Right lobe of liver (tissue), 6 donors: Measurements from ENCODE around the gene TMEM18. TPM values are rescaled to one million over a fixed set of nuclear protein-coding genes. Genes with fewer than 3 reads are reported as not detected.

Experiments used
- ATAC-seq, 4 donors: fragments of 200-7000 bp; cut with Tn5 transposase; one replicate each; pipeline ENCODE4 v1.9.1; 2020; ENCODE audit warnings: mild to moderate bottlenecking in 4 of 4, moderate library complexity in 4 of 4
- DNase-seq, 3 donors: peaks; one replicate each; pipeline ENCODE4 v3.0.0-alpha.2; 2020
- H3K27ac ChIP-seq, 3 donors: fragments of 200-600 bp; one replicate each; pipeline ENCODE4 v1.8.0; 2022
- H3K27me3 ChIP-seq, 2 donors: fragments of 200-600 bp; one replicate each; pipeline ENCODE4 v1.8.0; 2022
- H3K36me3 ChIP-seq, 4 donors: fragments of 200-600 bp; sonication (generic) in 1 of 4; one replicate each; pipeline versions ENCODE4 v1.5.1 to v1.8.0; 2017 to 2022; ENCODE audit warnings: control low read depth in 1 of 4
- H3K4me1 ChIP-seq, 4 donors: fragments of 200-600 bp; sonication (generic) in 1 of 4; one replicate each; pipeline versions ENCODE4 v1.5.1 to v1.8.0; 2017 to 2022; ENCODE audit warnings: control low read depth in 1 of 4
- H3K4me3 ChIP-seq, 3 donors: fragments of 200-600 bp; one replicate each; pipeline ENCODE4 v1.8.0; 2022
- H3K9me3 ChIP-seq, 4 donors: fragments of 200-600 bp; sonication (generic) in 1 of 4; one replicate each; pipeline versions ENCODE4 v1.5.1 to v1.8.0; 2017 to 2022; ENCODE audit warnings: control low read depth in 1 of 4
- CTCF ChIP-seq, 4 donors: fragments of 200-600 bp in 3 of 4; fragments of 450-650 bp in 1 of 4; IDR thresholded peaks; one replicate each; pipeline versions ENCODE4 v1.5.1 to v1.8.0; 2016 to 2022; ENCODE audit warnings: antibody characterized with exemption in 4 of 4, mild to moderate bottlenecking in 2 of 4
- POLR2A ChIP-seq: fragments of 450-650 bp; IDR thresholded peaks from one replicate; pipeline ENCODE4 v1.6.1; 2017; ENCODE audit warnings: antibody characterized with exemption, mild to moderate bottlenecking
- WGBS: methylation state at CpG from one replicate; pipeline ENCODE4 v1.1.6; 2018; ENCODE audit warnings: low coverage, low lambda C conversion rate; ENCODE audit not compliant: insufficient coverage; ENCODE audit errors: missing lambda C conversion rate; 5-methylcytosine and 5-hydroxymethylcytosine counted together
- intact Hi-C, 2 donors: fragments of 100-400 bp; cut with DNase I; formaldehyde crosslinking; loops; one replicate each; pipeline versions ENCODE4 v1.11.2 to v1.14.1; 2022
- total RNA-seq, 6 experiments: library from RNA; depleted of rRNA in 2 of 6; stranded (reverse); fragments of >200 nt in 2 of 6; fragmentation: NEBNext Ultra II Directional in 3 of 6; extraction: Animal tissue kit (Norgen Biotek cat#: 25700) in 3 of 6; gene quantifications; one replicate each; pipeline versions ENCODE4 v1.1.0 to v1.2.4, GENCODE V29; 2016 to 2023
- donor health status: DM: no; HTN: yes; CAD: no.
- donor health status: DM: no; HTN: no; CAD: no.
- donor health status: DM: no; HTN: no; CAD: no.
- donor health status: DM: no; HTN: yes; CAD: no.
- donor health status: DM: no; HTN: yes; CAD: no.

The TMEM18 gene
- total RNA-seq, 6 experiments from 2014 or later, result 4.2 to 11.4 (median 7.0) TPM

GRCh38 chr2:637406-637776, 39.8 kb downstream of the TMEM18 start:
- intact Hi-C loops, result no loop called here
- Histone ChIP-seq H3K27me3 (no peaks in the 10 kb centered on the region), H3K4me3 (no peak overlapping the region), H3K4me1 (peaks cover 0 to 7% (median 0%) of the 10 kb centered on the region in 4 donors), H3K36me3 (no peaks in the 10 kb centered on the region), H3K9me3 (no peaks in the 10 kb centered on the region), H3K27ac (no peak overlapping the region)
- ATAC-seq, result no peak
- no peak for DNase-seq
- TF ChIP-seq POLR2A (no peak), CTCF (IDR thresholded peaks at IDR 0.05) (no peak)
- WGBS, result 60% methylated on average over 7 of the region's 16 CpGs

- no peaks in the 10 kb centered on the region for H3K9me3 ChIP-seq
- H3K4me1 ChIP-seq, result peaks cover 0 to 7% (median 0%) of the 10 kb centered on the region in 4 donors
- WGBS, result 1% methylated on average over 14 of the region's 57 CpGs
- TF ChIP-seq CTCF (IDR thresholded peaks at IDR 0.05) (peak; percentile 72 to 83 (median 78)), POLR2A (no peak)
- no peaks in the 10 kb centered on the region for H3K27me3 ChIP-seq
- no peaks in the 10 kb centered on the region for H3K36me3 ChIP-seq
- ATAC-seq, result peak; percentile 84 to 95 (median 91)
- peak in 2 of 3 donors; percentile 65 to 66 for DNase-seq
- H3K4me3 ChIP-seq, result peak overlapping the region in 2 of 3 donors; percentile 29 to 32
- intact Hi-C loops, result no loop called here
- H3K27ac ChIP-seq, result no peak overlapping the region
These were observed 40.4 kb downstream of the TMEM18 start for GRCh38 chr2:636641-637405.

GRCh38 chr2:635687-636621, 41.3 kb downstream of the TMEM18 start:
- ATAC-seq, result peak in 1 of 4 donors; percentile 25
- DNase-seq, result no peak
- no peaks in the 10 kb centered on the region for H3K36me3 ChIP-seq
- H3K4me3 ChIP-seq, result no peak overlapping the region
- no peaks in the 10 kb centered on the region for H3K9me3 ChIP-seq
- no peaks in the 10 kb centered on the region for H3K27me3 ChIP-seq
- no peak overlapping the region for H3K27ac ChIP-seq
- TF ChIP-seq POLR2A, result no peak
- no peak for TF ChIP-seq CTCF (IDR thresholded peaks at IDR 0.05)
- 78% methylated on average over 10 of the region's 57 CpGs for WGBS
- peaks cover 0 to 7% (median 0%) of the 10 kb centered on the region in 4 donors for H3K4me1 ChIP-seq
- intact Hi-C loops, result no loop called here

- TF ChIP-seq CTCF (IDR thresholded peaks at IDR 0.05) (no peak), POLR2A (no peak)
- intact Hi-C loops, result no loop called here
- 65% methylated on average over 15 of the region's 16 CpGs for WGBS
- no peak for ATAC-seq
- Histone ChIP-seq H3K36me3 (no peaks in the 10 kb centered on the region), H3K27me3 (no peaks in the 10 kb centered on the region), H3K9me3 (no peaks in the 10 kb centered on the region), H3K27ac (no peak overlapping the region), H3K4me1 (peaks cover 0 to 7% (median 0%) of the 10 kb centered on the region in 4 donors), H3K4me3 (no peak overlapping the region)
- no peak for DNase-seq
These were observed 42.4 kb downstream of the TMEM18 start for GRCh38 chr2:634636-635388.
